Activated CD4-positive, CD25-positive, alpha-beta regulatory T cell treated with anti-CD3 and anti-CD28 coated beads, Interleukin-2, amount 50 U/mL, for 16 hours (primary cell): ENCODE data around the gene CLTCL1.

Experiments
- DNase-seq: peaks from one replicate; pipeline ENCODE4 v3.0.0-alpha.2; 2020; ENCODE audit warnings: low read depth, low spot score

Gene CLTCL1

DNA sequence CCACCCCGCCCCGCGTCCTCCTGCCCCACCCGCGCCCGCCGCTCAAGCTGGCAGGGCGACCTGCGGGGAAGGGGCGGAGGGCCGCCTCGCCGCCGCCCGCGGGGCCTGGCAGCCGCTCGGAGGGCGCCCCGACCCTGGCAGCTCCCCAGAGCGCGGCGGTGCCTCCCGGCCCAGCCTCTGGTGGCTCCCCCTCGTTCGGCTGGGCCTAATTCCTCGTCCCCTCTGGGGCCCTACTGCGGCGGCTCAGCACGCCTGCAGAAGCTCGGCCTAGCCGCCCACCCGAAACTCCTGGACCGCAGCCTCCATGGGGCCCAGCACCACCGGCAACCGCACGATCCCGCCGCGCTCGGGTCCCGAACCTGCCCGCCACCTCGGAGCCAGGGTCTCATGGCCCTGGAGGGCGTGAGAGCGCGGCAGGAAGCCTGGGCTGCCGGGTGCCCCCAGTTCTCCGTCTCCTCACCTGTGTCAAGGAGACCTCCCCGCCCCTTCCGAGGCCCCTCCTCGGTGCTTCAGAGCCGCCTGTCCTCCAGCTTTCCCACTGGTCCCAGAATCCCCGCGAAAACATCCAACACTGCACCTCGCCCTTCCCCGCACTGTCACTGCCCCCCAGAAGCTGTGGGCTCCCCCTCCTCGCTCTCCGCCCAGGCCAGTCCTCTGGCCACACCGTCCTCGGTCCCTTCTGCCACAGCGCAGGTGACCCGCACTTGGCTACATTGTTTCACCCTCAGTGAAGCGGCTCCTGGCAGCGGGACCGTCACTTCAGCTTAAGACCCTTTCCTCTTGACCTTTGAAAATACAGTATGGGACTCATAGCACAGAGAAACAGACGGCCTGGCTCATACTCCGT, 140.8 kb downstream of the CLTCL1 start:
- no peak for DNase-seq

GRCh38 chr22:19149991-19150390, 141.5 kb downstream of the CLTCL1 start, which contains the start of gene GSC2:
GSC2 (minus strand) TSS chr22:19150292; CDS start chr22:19150283, 9 bp downstream.
- DNase-seq, result no peak

DNA sequence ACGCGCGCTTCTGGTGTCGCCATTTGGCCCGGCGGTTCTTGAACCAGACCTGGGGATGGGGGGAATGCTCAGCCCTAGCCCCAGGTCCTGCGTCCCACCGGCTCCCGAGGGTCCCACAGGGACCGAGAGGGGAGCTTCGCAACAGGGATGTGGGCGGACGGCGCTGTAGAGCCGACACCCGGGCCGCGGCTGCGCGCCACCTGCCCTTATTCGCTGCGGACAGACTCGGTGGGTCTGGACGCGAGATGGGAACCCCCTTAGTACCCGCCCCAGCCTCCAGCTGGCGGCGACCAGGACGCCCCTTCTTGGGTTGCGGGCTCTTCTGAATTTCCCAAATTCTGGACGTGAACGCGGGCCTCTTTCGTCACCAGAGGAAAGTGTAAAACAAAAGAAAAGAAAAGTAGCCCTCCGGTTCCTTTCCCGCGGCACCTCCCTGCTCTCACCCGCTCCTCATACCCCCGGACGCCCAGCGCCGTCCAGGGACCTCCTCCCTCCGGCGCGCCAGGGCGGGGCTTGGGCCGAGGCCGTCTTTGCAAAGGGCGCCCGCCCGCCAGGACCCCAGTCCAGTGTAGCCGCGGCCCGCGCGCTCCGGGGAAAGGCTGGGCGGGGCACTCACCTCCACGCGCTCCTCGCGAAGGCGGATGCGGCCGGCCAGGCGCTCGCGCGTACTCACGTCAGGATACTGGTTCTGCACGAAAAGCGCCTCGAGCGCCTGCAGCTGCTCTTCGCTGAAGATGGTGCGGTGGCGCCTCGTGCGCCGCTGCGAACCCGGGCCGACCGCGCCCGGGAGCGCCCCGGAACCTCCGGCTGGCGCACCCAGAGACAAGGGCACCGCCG, 142.3 kb downstream of the CLTCL1 start:
- no peak for DNase-seq

DNA sequence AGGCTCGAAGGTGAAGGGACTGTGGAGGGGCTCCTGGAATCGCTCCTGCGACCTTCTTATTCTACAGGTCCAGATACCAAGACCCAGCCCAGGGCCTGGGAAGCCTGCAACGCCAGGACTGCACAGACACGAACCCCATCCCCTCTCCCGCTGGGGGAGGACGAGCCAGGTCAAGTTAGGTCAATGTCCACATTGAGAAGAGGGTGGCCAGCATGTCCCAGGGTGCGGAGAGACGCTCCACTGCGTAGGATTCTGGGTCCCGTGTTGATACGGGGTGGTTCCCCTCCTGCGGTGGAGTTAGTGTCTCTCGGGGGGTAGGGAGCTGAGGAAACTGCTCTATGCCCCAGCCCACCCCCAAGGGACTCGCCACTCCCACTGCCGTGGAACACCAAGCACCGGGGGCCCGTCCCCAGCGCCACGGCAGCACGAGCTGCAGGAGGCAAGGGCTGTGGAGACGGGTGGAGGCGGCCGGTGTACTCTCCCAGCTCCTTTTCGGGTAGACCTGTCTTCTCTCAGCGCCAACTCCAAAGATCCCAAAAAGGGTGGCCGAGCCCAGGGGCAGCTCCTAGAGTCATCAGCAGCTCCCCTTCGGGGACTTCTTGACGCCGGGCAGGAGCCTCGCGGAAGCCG, 143.0 kb downstream of the CLTCL1 start:
- no peak for DNase-seq

GRCh38 chr22:19147195-19147780, 144.2 kb downstream of the CLTCL1 start:
- DNase-seq, result no peak

GRCh38 chr22:19146215-19146968, 145.1 kb downstream of the CLTCL1 start:
- no peak for DNase-seq

DNA sequence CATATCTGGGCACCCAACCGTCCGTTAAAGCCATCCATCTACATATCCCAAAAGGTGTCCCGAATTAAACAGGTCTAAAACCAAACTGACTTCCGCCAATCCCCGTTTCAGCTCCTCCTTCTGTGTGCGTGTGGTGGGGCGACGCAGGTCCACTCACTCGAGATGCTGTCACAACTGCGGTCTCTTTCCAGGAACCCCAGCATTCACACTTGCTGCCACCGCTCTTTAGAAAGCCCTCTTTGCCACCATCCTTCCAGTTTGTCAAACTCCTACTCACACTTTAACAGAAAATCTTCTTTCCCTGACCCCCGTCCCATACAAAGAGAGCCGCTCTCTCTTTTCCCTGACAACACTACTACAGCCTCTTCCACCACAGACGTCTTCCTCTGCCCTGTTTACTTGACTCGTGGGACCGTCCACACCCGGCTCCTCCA, 147.5 kb downstream of the CLTCL1 start:
- no peak for DNase-seq

DNA sequence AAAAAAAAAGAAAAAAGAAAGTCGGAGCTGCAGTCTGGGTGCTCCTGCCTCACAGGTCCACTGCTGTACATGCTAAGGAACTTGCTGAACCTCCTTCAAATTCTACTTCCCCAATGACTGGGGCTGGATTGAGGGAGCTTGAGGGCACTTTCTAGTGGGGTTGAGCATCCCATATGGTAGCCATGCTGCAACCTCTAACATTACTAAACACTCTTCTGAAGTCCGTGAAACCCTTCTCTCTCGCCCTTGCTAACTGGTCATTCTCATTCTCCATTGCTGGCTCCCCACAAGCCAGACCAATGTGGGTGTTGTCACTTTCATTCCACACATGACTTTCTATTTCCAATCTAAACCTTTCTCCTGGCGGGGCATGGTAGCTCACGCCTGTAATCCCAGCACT, 148.3 kb downstream of the CLTCL1 start:
- no peak for DNase-seq

DNA sequence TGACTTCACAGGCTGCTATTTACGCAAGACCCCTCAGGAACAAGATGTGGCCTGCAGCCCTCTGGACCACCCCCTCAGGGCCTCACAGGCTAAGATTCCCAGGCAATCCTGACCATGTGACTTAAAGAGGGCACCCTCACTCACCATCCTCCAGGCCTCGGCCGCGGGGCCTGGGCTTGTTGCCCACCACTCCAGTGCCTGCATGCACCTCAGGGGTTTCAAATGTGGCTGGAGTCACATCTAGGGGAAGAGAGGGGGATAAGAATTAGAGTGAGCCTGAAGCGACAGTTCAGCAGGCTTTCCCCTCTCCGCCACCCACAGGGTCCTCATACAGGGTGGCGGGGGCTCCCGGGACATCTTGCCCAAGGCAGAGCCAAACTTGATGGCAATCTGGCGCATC, 149.1 kb downstream of the CLTCL1 start:
- DNase-seq, result no peak

GRCh38 chr22:19139974-19140373, 151.5 kb downstream of the CLTCL1 start:
- DNase-seq, result no peak

DNA sequence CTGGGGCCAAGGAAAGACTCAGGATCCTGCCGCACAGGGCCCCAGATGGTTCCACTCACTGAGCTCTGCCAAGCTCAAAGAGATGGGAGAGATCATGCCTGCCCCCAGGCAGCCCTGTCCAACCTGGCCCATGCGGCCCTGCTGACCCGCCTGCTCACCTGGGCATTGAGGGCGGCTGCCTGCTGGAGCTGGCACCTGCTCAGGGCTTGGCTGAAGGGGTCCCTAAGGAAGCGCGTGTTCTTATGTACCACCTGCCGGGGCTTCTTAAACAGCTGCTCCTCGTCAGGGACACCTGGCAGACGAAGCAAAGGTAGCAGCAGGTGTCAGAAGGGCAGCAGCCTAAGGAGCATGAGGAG, 152.5 kb downstream of the CLTCL1 start:
- no peak for DNase-seq

DNA sequence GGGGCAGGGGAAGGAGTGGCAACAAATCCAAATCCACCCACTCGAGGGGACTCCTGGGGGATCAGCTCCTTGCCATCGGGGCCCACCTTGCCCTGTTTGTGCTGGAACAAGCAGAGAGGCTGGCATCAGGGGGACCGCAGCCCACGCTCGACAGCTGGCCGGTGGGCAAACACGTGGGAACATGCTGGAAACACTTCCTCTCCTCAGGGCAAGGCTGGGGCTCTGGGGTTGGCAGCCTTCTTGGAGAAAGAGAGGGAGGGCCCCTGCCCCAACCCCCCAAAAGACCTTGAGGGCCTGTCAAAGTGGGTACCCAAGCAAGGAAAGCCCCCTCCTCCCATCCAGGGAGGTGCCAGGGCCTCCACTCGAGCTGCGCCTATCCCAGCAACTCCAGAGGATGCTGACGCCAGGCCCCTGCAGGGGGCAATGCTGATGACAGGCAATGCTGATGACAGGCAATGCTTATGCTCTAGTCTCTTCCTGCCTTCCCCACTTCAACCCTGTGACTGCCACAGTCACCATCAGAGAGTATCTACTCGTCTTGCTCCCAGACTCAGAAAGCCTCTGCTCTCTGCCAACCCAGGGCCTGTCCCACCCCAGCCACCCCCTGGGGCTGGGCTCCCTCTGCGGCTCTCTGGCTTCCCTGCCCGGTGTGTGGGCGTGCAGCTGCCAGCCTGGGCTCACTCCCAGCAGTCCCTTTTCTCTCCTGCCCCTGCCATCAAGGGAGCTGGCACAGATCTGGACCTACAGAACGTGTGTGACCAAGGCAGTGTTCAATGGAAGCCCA, 153.1 kb downstream of the CLTCL1 start:
- DNase-seq, result no peak

GRCh38 chr22:19137384-19138216, 153.9 kb downstream of the CLTCL1 start:
- DNase-seq, result no peak

- no peak for DNase-seq
Observed at GRCh38 chr22:19136915-19137314, 154.6 kb downstream of the CLTCL1 start.

GRCh38 chr22:19134874-19135273, 156.6 kb downstream of the CLTCL1 start:
- no peak for DNase-seq

DNA sequence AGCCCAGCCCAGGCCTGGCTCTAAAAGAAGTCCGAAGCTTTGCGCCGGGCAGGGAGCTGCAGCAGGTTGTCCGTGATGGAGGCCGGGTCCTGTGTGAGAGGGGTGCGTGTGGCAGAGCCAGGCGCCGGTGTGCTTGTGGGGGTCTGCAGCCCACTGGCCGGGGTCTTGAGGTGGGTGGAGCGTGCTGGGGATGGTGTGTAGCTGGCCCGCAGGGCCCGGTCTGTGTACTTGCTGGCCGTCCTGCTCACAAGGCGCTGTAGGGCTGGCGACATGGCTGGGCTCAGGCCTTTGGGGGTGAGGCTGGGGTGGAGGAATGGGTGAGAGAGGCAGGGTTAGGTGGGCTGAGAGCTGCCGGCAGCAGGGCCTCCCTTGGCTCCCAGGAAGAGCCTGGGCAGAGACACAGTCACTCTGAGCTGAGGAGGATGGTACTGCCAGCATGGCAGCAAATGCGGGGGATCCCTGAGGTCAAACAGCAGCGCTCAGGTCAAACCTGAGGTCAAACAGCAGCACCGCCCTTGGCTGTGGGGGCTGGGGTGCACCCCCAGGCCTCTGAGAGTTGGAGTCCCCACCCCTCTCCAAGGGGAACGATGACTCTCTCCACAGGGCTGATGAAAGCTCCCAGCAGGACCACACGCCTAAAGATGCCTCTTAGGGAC, 157.2 kb downstream of the CLTCL1 start:
- no peak for DNase-seq

DNA sequence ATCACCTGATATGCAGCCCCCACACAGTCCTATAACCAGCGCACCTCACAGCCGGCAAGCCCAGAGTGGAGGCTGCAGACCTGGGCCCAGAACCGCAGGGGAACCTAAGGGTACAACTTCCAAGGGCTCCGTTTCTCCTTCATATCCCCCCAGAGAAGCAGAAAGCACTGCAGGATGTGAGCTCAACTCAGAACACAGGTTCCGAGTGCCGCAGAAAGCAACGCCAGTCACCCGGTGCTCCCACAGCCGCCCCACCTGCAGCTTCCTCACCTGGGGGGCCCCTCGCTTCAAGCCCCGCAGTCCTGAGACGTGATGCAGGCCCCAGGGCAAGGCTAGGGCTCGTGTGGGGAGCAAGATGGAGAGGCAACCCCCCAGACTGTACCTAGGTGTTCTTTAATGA, 158.0 kb downstream of the CLTCL1 start:
- no peak for DNase-seq

DNA sequence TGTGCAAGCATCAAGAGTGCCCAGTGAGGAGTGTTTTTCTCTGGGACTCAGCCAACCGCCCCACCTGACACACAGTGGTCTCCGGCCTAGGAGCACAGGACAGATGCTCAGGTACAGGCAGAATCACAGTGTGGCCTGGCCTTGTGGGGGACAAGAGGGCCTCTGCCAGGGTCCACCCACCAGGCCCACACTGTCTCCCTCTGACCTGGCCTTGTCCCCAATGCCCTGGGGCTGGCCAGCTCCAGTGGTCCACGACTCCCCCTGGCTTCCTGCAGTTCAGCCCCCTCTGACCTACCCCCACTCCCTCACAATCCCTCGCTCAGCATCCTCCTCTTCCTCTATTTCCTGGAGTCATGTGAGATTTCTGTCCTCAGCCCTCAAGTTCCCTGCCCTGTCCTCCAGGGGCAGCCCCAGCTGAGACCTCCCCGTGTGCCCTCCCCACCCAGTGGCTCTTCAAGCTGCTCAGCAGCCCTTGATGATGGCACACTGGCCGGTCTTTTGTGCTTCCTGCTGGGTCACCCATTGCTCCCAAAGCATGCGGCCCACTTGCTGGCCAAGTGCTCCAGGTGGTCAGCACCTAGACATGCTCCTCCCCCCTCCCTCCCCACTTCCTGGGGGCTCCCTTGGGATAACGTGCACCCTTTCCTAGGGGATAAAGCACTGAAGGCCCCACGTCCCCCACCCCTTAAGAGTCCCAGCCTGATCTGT, 158.7 kb downstream of the CLTCL1 start:
- DNase-seq, result no peak
